ENCODE results near the gene EPYC.

DNA sequence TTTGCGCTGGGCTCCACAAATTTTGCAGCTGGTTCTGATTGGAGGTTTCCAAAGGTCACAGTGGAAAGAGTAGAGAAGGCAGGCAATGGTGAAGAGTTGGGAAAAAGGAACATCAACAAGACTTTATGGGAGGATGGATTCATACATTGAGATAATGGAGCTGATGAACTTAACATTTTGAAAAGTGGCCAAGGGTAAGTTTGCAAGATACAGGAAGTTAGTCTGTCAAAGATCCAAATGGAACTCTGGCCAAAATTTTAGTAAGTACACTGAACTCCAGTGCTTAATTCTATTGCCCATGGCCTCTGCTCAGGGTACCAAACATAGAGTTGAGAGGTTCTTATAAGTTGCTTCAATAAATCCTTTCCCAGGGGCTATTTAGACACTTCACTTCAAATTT, 65.4 kb downstream of the EPYC start:
- TF ChIP-seq, protein P1, sequence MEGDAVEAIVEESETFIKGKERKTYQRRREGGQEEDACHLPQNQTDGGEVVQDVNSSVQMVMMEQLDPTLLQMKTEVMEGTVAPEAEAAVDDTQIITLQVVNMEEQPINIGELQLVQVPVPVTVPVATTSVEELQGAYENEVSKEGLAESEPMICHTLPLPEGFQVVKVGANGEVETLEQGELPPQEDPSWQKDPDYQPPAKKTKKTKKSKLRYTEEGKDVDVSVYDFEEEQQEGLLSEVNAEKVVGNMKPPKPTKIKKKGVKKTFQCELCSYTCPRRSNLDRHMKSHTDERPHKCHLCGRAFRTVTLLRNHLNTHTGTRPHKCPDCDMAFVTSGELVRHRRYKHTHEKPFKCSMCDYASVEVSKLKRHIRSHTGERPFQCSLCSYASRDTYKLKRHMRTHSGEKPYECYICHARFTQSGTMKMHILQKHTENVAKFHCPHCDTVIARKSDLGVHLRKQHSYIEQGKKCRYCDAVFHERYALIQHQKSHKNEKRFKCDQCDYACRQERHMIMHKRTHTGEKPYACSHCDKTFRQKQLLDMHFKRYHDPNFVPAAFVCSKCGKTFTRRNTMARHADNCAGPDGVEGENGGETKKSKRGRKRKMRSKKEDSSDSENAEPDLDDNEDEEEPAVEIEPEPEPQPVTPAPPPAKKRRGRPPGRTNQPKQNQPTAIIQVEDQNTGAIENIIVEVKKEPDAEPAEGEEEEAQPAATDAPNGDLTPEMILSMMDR (IDR thresholded peaks at IDR 0.05; ENCODE audit: insufficient read depth, low read depth, low read length), result no peak
- TF ChIP-seq EZH2 (IDR thresholded peaks at IDR 0.05; ENCODE audit: insufficient read depth, low read length), result no peak
